Left ventricle myocardium inferior (tissue), 1 donor: ENCODE data around the gene GRB10. TPM values are rescaled to one million over a fixed set of nuclear protein-coding genes. Genes with fewer than 3 reads are reported as not detected.

Experiments
- DNase-seq: peaks from one replicate; pipeline ENCODE4 v3.0.0-alpha.2; 2020
- H3K27ac ChIP-seq: fragments of 200-600 bp; replicated peaks from 2 replicates; pipeline ENCODE4 v1.8.0; 2021
- H3K27me3 ChIP-seq: fragments of 200-600 bp; 2 replicates; pipeline ENCODE4 v1.8.0; 2021; ENCODE audit warnings: low read depth
- H3K36me3 ChIP-seq: fragments of 200-600 bp; 2 replicates; pipeline ENCODE4 v1.8.0; 2021
- H3K4me1 ChIP-seq: fragments of 200-600 bp; 2 replicates; pipeline ENCODE4 v1.8.0; 2021
- H3K4me3 ChIP-seq: fragments of 200-600 bp; 2 replicates; pipeline ENCODE4 v1.8.0; 2021; ENCODE audit warnings: mild to moderate bottlenecking, moderate library complexity
- H3K9me3 ChIP-seq: fragments of 200-600 bp; replicated peaks from 2 replicates; pipeline ENCODE4 v1.8.0; 2021
- intact Hi-C: fragments of 100-400 bp; cut with micrococcal nuclease; formaldehyde crosslinking; loops from one replicate; pipeline ENCODE4 v1.11.0; 2022
- total RNA-seq: library from RNA; stranded (reverse); fragmentation: NEBNext Ultra II Directional; extraction: Animal tissue kit (Norgen Biotek cat#: 25700); gene quantifications from one replicate; pipeline ENCODE4 v1.2.1, GENCODE V29; 2021
- TF ChIP-seq, protein P1 (sequence below): fragments of 200-600 bp; IDR thresholded peaks from 2 replicates; pipeline ENCODE4 v1.8.0; 2021; ENCODE audit warnings: antibody characterized with exemption, mild to moderate bottlenecking, borderline replicate concordance
- donor health status: DM: no; HTN: yes; CAD: no; lungs with severe emphysema.

The GRB10 gene
- total RNA-seq, 1 donor from 2014 or later: 40.6 TPM

DNA sequence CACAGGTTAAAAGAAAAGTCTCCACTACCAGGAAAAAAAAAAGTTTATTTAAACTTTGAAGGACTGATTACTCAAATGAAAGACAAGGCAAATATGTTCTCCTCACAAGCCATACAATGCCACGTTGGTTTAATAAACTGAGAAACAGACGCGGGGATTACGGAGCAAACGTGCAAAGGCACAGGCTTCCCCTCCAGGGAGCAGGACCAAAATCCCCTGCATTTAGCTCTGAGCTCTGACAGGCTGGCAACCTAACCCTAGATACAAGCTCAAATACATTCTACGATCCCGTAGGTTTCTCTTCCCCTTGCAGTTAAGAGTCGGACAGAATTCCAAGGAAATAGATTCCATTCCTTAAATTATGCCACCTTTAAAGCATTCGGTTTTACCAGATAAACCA is 7.7 kb upstream of the GRB10 start:
- Histone ChIP-seq H3K27me3 (no peaks in the 10 kb centered on the region), H3K4me1 (peaks cover 71% of the 10 kb centered on the region), H3K36me3 (no peaks in the 10 kb centered on the region), H3K4me3 (peak overlapping the region; percentile 81), H3K9me3 (no peaks in the 10 kb centered on the region), H3K27ac (peak overlapping the region; percentile 91)
- intact Hi-C loops: loop anchor here (5.0 to 10.0 kb wide), 2 partner anchors 164 to 352 kb away; no protein-coding TSS in a partner anchor
- DNase-seq: no peak
- TF ChIP-seq, protein P1, sequence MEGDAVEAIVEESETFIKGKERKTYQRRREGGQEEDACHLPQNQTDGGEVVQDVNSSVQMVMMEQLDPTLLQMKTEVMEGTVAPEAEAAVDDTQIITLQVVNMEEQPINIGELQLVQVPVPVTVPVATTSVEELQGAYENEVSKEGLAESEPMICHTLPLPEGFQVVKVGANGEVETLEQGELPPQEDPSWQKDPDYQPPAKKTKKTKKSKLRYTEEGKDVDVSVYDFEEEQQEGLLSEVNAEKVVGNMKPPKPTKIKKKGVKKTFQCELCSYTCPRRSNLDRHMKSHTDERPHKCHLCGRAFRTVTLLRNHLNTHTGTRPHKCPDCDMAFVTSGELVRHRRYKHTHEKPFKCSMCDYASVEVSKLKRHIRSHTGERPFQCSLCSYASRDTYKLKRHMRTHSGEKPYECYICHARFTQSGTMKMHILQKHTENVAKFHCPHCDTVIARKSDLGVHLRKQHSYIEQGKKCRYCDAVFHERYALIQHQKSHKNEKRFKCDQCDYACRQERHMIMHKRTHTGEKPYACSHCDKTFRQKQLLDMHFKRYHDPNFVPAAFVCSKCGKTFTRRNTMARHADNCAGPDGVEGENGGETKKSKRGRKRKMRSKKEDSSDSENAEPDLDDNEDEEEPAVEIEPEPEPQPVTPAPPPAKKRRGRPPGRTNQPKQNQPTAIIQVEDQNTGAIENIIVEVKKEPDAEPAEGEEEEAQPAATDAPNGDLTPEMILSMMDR: no peak

DNA sequence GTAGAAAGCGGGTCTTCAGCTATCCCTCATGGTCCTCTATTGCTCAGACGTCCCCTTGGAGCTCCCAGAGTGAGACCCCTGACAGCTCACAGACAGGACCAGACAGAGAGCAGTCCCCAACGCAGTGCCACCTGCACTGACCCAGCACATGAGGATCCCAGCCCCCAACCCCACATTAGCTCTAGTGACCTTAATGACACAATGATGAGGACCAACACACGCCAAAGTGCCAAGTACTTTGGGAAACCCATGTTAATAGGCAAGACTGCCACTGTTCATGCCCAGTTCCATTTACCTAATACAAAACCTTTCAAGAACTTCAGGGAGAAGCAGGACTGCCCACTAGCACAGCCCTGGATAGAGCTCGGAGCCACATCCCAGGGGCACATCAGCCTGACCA is 5.7 kb upstream of the GRB10 start:
- peaks cover 87% of the 10 kb centered on the region for H3K4me1 ChIP-seq
- no peaks in the 10 kb centered on the region for H3K36me3 ChIP-seq
- no peak overlapping the region for H3K4me3 ChIP-seq
- intact Hi-C loops: loop anchor here (10.0 kb wide), 1 partner anchor 74 kb away; no protein-coding TSS in a partner anchor
- no peaks in the 10 kb centered on the region for H3K27me3 ChIP-seq
- DNase-seq: no peak
- no peaks in the 10 kb centered on the region for H3K9me3 ChIP-seq
- TF ChIP-seq, protein P1: no peak
- no peak overlapping the region for H3K27ac ChIP-seq

DNA sequence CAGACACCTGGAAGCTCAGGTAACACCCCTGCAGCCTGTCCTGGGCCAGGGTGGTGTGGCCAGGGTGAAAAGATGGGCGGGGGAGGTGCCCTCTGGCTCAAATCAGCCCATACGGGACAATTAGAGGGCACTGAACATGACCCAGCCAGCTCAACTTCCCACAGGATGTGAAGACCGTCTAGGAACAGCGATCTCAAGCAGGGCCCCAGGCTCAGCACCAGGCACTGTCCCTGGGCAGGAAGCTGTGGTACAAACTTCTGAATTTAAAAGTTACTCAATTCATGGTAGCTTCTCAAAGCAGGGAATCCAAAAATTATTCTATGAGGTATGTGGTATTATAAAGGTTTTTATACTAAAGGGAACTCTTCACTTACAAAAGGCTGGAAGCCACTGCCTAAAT is 5.1 kb upstream of the GRB10 start:
- intact Hi-C loops: loop anchor here (10.0 kb wide), 1 partner anchor 73 kb away; no protein-coding TSS in a partner anchor
- Histone ChIP-seq H3K36me3 (no peaks in the 10 kb centered on the region), H3K27ac (no peak overlapping the region), H3K9me3 (no peaks in the 10 kb centered on the region), H3K27me3 (no peaks in the 10 kb centered on the region), H3K4me3 (no peak overlapping the region), H3K4me1 (peaks cover 91% of the 10 kb centered on the region)
- DNase-seq: no peak
- TF ChIP-seq, protein P1: no peak

DNA sequence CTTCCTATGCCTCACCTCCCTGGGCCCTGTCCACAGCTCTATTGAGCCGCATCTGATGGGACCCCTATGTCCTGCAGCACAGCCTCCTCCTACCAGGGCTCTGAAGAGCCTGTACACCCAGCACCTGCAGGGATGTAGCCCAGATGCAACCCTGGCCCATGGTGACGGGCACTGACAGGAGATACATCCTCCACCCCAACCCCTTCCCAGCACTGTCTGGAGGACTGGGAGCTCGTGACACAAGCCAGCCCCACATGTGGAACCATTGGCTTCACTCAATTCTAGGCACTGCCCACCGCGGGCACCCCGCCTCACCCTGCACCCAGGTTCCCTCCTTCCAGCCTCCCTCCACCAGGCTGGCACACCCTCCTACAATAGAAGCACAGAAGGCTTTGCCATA is 2.6 kb upstream of the GRB10 start:
- Histone ChIP-seq H3K27ac (no peak overlapping the region), H3K27me3 (no peaks in the 10 kb centered on the region), H3K4me3 (no peak overlapping the region), H3K4me1 (peaks cover 90% of the 10 kb centered on the region), H3K9me3 (no peaks in the 10 kb centered on the region), H3K36me3 (no peaks in the 10 kb centered on the region)
- DNase-seq: no peak
- intact Hi-C loops: loop anchor here (10.0 kb wide), 1 partner anchor 71 kb away; no protein-coding TSS in a partner anchor
- TF ChIP-seq, protein P1: no peak

DNA sequence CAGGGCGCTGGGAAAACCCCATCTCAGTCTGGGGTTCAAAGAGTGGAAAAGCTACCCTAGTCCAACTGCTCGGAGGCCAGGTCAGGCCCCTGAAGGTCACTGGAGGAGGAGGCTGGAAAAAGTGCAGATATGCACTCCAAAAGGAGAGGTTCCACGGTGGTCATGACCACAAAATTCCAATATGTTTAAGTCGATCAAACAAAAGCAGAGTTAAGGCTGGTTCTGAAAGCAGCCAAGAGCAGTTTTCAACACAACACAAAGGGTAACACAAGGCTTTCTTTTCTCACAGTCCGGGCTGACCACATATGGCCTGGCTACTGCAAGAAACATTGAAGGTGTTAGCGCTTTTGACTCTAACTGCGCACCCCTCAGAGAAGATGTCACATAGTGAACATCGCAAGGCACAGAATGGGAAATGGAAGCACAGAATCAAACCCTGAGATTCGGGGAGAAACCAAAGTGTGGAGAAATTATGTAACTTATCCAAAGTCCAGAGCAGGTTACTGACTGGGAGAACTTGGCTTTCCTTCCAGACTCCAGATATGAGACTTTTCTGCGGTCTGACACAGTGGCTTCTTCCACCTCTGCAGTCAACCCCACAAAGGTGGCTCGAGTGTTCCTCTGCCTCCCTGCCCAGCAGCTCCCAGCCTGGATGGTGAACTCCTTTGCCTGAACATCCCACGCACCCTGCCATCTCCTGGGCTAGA is 1.3 kb upstream of the GRB10 start:
- H3K9me3 ChIP-seq: no peaks in the 10 kb centered on the region
- no peak for DNase-seq
- intact Hi-C loops: loop anchor here (10.0 kb wide), 1 partner anchor 69 kb away; no protein-coding TSS in a partner anchor
- no peaks in the 10 kb centered on the region for H3K27me3 ChIP-seq
- no peak overlapping the region for H3K27ac ChIP-seq
- peak overlapping the region; percentile 10 for H3K4me3 ChIP-seq
- TF ChIP-seq, protein P1: no peak
- H3K36me3 ChIP-seq: no peaks in the 10 kb centered on the region
- peaks cover 88% of the 10 kb centered on the region for H3K4me1 ChIP-seq
